NCI-H69 (cell line): ENCODE results near the gene ANKAR.
"Not testable (repeated sequence)": the region's sequence is repeated elsewhere in the genome, so short reads cannot be mapped to it uniquely, and the experiment has no call there.

Experiments used
- DNase-seq: peaks from one replicate; lab custom pipeline; 2025; lab: John Stamatoyannopoulos, UW

Gene ANKAR, protein sequence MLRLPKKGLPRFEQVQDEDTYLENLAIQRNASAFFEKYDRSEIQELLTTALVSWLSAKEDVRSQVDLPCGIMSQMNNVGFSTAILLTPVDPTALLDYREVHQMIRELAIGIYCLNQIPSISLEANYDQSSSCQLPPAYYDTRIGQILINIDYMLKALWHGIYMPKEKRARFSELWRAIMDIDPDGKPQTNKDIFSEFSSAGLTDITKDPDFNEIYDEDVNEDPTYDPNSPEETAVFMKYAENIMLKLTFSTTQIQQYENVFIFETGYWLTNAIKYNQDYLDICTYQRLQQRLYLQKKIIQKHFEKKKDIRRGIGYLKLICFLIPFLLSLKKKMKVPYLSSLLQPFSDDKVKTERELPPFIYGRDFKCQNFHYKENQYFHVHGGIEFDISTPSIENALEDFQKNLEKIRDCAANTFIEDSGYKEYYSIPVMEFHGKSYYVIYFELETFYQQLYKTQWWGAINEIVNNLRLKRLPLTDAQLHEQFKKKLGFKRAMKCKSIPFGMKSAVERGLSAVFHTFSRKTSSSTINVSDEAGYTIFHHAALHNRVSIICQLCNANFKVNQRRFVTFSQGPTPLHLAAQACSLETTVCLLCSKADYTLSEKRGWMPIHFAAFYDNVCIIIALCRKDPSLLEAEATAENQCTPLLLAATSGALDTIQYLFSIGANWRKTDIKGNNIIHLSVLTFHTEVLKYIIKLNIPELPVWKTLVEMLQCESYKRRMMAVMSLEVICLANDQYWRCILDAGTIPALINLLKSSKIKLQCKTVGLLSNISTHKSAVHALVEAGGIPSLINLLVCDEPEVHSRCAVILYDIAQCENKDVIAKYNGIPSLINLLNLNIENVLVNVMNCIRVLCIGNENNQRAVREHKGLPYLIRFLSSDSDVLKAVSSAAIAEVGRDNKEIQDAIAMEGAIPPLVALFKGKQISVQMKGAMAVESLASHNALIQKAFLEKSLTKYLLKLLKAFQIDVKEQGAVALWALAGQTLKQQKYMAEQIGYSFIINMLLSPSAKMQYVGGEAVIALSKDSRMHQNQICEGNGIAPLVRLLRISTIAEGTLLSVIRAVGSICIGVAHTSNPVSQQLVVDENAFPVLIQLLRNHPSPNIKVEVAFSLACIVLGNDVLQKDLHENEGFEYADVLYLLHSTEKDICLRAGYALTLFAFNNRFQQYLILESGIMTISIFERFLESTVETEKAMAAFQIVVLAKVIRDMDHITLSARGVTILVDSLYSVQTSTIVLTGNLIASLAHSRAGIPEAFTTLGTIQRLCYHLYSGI (N-terminal part only)

DNA sequence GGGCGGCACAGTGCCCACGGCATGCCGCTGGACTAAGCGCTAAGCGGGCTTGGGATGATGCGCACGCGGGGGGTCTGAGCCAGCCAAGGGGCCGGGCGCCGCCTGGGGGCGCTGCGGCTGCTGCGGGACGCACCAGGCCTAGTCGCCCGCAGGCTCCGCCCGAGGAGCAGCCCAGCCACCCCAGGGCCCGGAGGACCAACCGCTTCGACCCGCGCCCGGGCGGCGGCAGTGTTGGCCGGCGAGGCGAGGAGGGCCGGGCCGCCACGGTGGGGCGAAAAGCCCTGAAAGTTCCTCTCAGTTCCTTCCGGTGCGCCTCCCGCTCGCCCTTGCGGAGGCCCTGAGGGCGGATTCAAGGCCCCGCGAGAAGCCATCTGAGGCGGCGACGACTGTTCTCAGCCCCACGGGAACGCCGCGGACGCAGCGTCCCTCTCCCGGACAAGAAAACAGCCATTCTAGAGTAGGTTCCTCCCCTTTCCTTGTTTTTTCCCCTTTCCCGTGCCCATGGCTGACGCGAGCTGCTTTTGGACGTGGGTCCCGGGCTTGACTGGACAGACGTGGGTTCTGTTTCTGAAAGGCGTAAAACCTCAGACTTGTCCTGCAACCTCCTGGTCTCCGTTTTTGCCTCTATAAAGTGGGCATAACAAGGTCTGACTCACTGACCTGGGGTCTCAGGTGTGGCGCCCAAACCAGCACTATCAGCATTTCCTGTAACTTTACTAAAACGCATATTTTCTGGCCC, at the start of gene ANKAR:
Gene ANKAR, plus strand, starts transcription at position 297 of the 739 bp plus-strand sequence. CDS start 1,821 bp downstream, outside the sequence.
- peak; percentile 81 for DNase-seq

DNA sequence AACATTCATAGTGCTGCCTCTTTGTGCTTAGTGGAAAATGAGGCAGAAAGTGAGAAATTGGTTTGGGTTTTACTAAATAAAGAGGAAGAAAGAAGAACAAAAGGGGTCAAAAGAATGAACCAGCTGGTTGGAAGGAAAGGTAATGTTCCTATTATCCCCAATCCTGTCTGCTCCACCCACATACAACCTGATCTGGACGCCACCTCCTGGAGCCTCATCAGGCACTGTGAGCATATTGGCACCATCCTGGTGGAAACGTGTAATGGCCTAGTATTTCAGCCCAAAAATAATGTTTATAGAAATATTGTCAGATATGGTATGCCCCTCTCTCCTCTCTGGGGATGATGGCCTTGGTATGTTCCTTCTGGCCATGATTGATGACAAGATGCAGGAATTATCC, 48.8 kb upstream of the ANKAR start:
- no peak for DNase-seq

- no peak for DNase-seq
Observed at GRCh38 chr2:189627789-189628188, 46.7 kb upstream of the ANKAR start.

- no peak for DNase-seq
Observed at GRCh38 chr2:189628817-189629530, 45.5 kb upstream of the ANKAR start.

- DNase-seq: no peak
Observed at GRCh38 chr2:189629531-189630453, 44.7 kb upstream of the ANKAR start.

DNA sequence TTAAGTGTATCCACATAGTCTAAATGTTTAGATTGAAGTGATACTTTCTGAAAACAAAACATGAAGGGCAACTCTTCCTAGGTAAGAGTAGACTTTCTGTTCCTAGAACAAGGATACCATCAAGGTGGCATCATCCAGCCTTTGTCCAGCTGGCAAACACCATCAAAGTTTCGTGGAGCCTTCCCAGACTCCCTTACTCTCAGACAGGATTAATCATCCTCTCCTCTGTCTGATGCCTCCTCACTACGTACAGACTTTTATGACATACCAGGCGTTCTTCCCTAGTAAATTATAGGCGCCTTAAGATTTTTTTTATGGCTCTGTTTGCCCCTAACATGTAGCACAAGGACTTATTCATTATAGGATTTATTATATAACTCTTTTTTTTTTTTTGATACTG, 42.6 kb upstream of the ANKAR start:
- DNase-seq: no peak

- no peak for DNase-seq
Observed at GRCh38 chr2:189633392-189633811, 41.1 kb upstream of the ANKAR start.

GRCh38 chr2:189635353-189635752, 39.1 kb upstream of the ANKAR start:
- no peak for DNase-seq

GRCh38 chr2:189638301-189639006, 36.0 kb upstream of the ANKAR start:
- no peak for DNase-seq

DNA sequence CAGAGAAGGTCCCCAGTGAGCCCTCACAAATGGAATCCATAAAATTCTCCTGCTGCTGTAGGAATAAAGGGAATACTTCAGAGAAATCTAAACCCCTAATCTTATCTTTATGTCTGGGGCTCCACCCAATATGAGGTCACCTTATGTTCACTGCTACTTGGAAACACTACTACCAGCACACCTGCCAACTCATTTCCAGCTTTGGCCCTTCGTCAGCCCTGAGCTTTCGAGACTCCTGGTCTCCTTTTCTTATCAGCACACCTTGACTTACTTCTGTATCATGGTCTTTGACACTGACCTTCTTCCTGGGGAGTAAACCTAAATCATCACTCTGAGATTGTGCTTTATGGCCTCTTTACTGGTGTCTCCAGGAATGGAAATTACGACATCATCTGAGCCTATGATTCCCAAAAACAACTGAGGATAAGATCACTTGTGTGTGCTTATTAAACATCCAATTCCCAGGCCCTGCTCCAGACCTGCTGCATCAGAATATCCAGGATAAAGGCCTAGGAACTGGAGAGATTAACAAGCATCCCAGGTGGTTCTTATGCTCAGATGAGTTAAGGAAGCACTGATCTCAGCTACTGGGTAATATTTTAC, 35.4 kb upstream of the ANKAR start:
- peak; percentile 25 for DNase-seq

DNA sequence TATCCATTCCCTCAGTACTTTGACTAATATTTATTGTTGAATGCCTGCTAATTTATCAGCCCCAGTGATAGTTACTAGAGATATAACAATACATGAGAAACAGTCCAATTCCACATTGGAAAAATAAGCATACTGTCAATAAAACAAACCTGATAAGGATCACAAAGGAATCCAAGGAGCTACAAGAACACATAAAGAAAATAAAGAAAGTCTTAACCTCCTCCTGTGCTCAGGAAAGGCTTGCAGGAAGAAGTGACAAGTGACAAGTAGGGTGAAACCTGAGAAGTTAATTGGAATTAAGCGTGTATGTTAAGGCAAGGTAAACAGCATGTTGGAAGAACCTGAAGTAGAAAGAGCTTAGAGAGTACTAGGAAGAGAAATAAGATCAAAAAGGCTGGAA, 33.5 kb upstream of the ANKAR start:
- no peak for DNase-seq

- no peak for DNase-seq
Observed at GRCh38 chr2:189641590-189641989, 32.9 kb upstream of the ANKAR start.

GRCh38 chr2:189646521-189646920, 27.9 kb upstream of the ANKAR start:
- no peak for DNase-seq

DNA sequence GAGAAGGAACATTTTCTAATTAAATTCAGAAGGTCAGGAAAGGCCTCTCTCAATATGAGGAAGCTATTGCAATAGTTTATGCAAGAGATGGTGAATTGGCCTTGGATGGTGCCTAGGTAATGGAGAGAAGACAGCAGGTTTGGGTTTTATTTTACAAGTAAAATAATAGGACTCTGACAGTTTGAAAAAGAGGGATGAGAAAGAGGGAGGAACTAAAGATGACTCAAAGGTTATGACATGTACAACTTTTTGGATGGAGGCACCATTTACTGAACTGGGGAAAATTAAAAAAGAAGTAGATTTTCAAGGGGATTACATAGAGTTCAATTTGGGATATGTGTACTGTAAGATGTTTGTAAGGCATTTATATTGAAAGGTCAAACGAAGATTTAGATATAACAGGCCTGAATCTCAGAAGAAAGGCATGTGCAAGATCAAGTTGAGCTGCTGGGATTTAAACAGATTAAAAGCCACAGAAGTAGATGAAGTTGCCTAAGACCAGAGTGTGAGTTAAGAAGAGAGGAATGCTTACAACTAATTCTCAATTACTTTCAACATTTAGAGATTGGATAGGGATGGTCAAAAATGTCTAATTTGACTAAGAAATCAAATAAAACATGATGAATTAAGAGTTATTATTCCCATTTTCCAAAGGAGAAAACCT, 25.5 kb upstream of the ANKAR start:
- no peak for DNase-seq

- DNase-seq: no peak
Observed at GRCh38 chr2:189651284-189651683, 23.2 kb upstream of the ANKAR start.

DNA sequence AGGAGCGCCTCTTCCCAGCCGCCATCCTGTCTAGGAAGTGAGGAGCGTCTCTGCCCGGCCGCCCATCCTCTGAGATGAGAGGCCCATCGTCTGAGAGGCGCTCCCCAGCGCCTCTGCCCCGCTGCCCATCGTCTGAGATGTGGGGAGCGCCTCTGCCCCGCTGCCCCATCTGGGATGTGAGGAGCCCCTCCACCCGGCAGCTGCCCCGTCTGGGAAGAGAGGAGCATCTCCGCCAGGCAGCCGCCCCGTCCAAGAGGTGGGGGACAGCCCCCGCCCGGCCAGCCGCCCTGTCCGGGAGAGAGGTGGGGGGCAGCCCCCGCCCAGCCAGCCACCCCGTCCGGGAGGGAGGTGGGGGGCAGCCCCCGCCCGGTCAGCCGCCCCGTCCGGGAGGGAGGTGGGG, 21.0 kb upstream of the ANKAR start:
- DNase-seq: not testable (repeated sequence)

DNA sequence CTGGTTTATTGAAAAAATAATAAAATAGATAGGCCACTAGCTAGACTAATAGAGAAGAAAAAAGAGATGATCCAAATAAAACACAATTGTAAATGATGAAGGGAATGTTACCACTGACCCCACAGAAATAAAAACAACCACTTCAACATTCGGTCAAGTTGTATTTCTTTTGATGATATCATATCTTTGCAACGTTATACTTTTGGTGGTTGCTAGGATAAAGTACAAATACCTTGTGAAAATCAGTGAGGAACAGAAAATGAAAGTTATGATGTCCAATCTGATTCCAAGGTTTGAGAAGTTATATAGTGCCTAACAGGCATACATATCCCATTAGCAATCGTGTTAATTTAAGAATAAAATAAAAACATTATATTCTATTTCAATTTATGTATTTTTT, 19.8 kb upstream of the ANKAR start:
- DNase-seq: no peak

GRCh38 chr2:189657867-189658266, 16.6 kb upstream of the ANKAR start:
- DNase-seq: no peak
